ENCODE data around the gene TIE1. TPM values are rescaled to one million over a fixed set of nuclear protein-coding genes. Genes with fewer than 3 reads are reported as not detected.

Gene TIE1
- total RNA-seq, 1 experiment from 2014 or later, result 1.2 TPM

- Histone ChIP-seq H4K20me1 (ENCODE audit: control insufficient read depth, insufficient read depth, insufficient read length) (peaks cover 3% of the 10 kb centered on the region), H2BK20ac (ENCODE audit: low read depth, low read length, poor library complexity, severe bottlenecking) (no peak overlapping the region), H2BK15ac (ENCODE audit: low read depth, low read length) (no peak overlapping the region), H3K4me2 (ENCODE audit: insufficient read depth, insufficient read length, low read length) (no peak overlapping the region), H3K23me2 (ENCODE audit: insufficient read length, low read depth, low read length, poor library complexity, severe bottlenecking) (peaks cover 6% of the 10 kb centered on the region), H3T11ph (ENCODE audit: low read length) (no peak overlapping the region), H3K79me2 (ENCODE audit: insufficient read depth, low read length) (no peaks in the 10 kb centered on the region), H3K4ac (ENCODE audit: low read depth, low read length) (no peak overlapping the region), H2BK120ac (ENCODE audit: low read depth, low read length, poor library complexity, severe bottlenecking) (no peak overlapping the region), H2BK5ac (ENCODE audit: insufficient read length, low read length) (no peak overlapping the region), H4K5ac (ENCODE audit: insufficient read length, low read depth, low read length) (no peak overlapping the region), H2AFZ (ENCODE audit: low read length) (no peak overlapping the region), H3K27ac (ENCODE audit: insufficient read length, low read depth, low read length) (no peak overlapping the region), H2AK5ac (ENCODE audit: insufficient read length, low read length) (no peak overlapping the region), H3K4me1 (ENCODE audit: insufficient read depth, low read length) (peaks cover 5% of the 10 kb centered on the region; the same call in 1 of the 2 replicates), H3K27me3 (ENCODE audit: insufficient read depth, low read length) (no peaks in the 10 kb centered on the region), H3K14ac (ENCODE audit: insufficient read depth, low read length) (no peak overlapping the region), H2BK12ac (ENCODE audit: insufficient read length, low read depth, low read length) (no peak overlapping the region), H4K91ac (ENCODE audit: insufficient read length, low read depth, low read length) (no peak overlapping the region), H3K23ac (ENCODE audit: insufficient read length, low read depth, low read length) (no peak overlapping the region), H3K9ac (ENCODE audit: extremely low read depth, insufficient read length, low read length) (no peak overlapping the region), H3K18ac (ENCODE audit: insufficient read length, low read depth, low read length) (no peak overlapping the region), H3K56ac (ENCODE audit: insufficient read length, low read depth, low read length) (no peak overlapping the region), H3K79me1 (ENCODE audit: insufficient read depth, low read depth, low read length, poor library complexity, severe bottlenecking) (no peaks in the 10 kb centered on the region), H3K9me3 (ENCODE audit: control insufficient read depth, low read depth, low read length) (no peaks in the 10 kb centered on the region), H4K8ac (replicated peaks; ENCODE audit: insufficient read length, low read depth, low read length) (no peak overlapping the region)
- no peak overlapping the region for H3K27ac Mint-ChIP-seq
- peak; percentile 23 for DNase-seq
- peaks cover 4 to 25% (median 14%) of the 10 kb centered on the region in 3 experiments; a peak in 6 of 7 replicates for H3K36me3 Mint-ChIP-seq (ENCODE audit: insufficient read depth in 1 of 3, low read depth in 3 of 3)
- H3K9me3 Mint-ChIP-seq, result no peaks in the 10 kb centered on the region
- H3K4me1 Mint-ChIP-seq, result peaks cover 22 to 26% of the 10 kb centered on the region in 2 experiments
- peaks cover 3% of the 10 kb centered on the region for H3K27me3 Mint-ChIP-seq (ENCODE audit: low read depth)
- WGBS (ENCODE audit: extremely low coverage, insufficient read length, low lambda C conversion rate), result no CpG with 5 or more reads among the region's 7 CpGs
- TF ChIP-seq CTCF (conservative IDR thresholded peaks at IDR 0.05), result no peak
- no peak overlapping the region for H3K4me3 Mint-ChIP-seq
Measured at GRCh38 chr1:43273708-43274107, 27.1 kb upstream of the TIE1 start.
